CD4-positive, alpha-beta T cell treated with Interleukin-2 at 100 ng/mL for 4 hours (primary cell): ENCODE data around the gene PIK3C2B.

Source experiments
- DNase-seq: peaks from one replicate; pipeline ENCODE4 v3.0.0-alpha.2; 2020; ENCODE audit warnings: low spot score

Gene PIK3C2B

DNA sequence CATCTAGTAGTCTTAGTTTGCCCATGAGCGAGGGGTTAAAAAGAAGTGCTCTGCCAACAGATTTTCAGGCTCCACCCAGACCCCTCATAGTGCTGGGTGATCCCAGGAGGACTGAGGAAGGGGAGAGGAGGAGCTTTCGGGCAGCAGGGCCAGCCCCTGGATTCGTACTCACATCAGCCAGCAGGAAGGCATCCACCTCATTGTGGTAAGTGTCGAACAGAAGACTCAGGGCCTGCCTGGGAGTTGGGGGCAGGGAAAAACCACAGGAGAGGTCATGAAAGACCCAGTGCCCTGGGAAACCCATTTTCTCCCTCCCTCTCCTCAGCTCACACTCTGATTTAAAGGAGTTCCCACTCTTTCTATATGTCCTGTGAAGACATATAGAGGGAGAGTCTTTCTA, 34.9 kb downstream of the PIK3C2B start:
- DNase-seq: no peak

DNA sequence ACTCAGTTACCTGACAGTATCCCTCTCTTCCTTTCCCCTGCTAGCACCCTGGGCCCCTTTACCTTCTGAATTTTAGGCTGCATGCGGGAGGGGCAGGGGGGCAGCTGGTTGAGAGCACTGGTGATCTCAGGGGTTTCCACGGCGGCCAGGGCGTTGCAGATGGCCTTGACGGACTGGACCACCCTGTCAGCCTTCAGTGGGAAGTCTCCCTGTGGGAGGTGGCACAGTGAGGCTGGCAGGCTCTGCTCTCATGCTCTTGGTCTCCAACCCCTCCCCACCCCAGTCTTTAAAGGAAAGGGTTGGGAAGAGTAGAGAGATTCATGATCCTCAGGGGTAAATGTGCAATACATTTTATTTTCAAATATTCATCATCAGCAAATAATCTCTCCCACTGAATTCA, 36.9 kb downstream of the PIK3C2B start:
- DNase-seq: no peak

DNA sequence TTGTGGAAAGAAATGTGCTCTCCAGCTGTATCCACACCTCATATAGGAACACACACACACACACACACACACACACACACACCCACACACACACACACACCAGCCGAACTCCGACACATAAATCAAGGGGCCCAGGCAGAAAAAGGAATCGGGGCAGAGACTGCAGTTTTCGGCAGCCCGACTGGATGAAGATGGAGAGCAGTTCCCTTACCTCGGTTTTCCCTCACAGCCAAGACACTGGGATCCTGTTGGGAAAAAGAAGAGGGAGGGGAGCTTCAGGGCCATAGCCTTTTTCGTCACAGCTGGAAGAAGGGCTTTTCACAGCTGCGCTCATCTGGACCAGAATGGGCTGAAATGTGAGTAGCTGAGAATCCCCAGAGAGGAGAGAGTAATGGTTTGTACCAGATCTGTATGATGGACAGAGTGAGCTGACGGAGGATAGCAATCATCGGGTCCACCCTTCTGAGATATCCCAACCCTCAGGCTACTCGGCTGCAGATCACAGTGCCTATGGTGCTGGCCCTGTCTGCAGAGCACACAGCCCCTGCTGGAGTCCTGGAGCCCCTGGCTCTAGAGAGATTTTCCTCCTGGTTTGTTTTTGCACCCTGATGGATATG, 37.7 kb downstream of the PIK3C2B start:
- no peak for DNase-seq

DNA sequence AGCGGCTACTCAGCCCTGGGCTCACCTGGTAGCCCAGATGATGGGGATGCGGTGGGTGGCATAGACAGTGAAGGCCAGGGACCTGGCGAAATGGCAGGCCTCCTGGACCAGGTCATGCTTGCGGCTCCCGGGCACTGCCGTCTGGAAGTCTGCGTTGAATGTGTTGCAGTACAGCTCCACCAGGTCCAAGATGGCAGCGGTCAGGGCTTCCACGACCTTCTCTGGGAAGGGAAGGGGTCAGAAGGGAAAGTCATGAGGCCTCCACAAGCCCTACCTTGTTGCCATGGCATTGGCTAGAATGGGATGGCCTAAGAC, 38.8 kb downstream of the PIK3C2B start:
- no peak for DNase-seq

DNA sequence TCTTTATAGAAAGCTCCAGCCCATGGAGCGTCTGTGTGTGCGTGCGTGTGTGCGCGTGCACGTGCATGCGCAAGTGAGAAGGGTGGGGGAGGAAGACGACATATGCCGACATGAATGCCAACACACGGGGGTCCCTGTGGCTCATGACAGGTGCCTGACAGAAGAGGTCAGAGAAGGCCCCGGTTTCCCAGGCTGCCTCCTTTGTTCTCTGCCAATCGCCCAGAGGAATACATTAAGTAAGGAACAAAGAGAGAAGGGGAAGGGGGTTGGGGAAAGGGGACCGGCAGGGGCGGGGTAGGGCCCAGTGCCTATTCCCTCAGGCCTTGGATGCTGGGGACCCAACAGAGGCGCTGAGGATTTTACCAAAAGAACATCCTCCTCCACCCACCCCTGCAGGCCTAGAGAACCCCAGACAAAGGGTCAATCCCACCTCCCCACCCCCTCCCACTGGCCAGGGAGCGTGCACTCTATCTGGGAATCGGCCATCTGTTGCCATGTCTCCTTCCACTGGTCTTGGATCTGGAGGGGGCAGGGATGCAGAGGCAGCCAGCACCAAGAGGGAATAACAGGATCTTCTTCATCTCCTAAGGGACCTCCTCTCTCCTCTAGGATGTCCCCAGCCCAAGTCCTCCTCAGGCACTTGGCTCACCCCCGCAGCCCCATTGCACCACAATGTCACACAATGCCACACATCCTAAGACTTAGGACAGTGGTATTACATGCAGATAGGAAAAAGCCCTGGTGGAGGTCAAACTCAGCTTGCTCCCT, 39.4 kb downstream of the PIK3C2B start:
- DNase-seq: no peak

DNA sequence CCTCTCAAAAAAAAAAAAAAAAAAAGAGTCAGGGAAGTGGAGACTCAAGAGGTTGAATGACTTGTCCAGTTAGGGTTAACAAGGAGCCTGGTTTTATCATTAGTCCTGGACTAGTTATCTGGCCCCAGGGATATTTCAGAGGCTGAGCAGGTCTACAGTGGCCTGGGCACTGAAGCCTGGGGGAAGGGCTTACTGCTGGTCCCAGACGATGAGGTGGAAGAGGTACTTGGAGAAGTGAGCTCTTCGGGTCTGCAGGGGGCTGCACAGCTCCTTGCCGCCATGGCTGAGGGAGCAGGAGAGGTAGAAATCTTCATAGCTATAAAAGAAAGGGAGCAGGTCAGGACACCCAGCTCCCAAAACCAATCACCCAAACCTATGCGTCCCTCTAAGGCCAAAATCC, 40.1 kb downstream of the PIK3C2B start:
- DNase-seq: no peak

DNA sequence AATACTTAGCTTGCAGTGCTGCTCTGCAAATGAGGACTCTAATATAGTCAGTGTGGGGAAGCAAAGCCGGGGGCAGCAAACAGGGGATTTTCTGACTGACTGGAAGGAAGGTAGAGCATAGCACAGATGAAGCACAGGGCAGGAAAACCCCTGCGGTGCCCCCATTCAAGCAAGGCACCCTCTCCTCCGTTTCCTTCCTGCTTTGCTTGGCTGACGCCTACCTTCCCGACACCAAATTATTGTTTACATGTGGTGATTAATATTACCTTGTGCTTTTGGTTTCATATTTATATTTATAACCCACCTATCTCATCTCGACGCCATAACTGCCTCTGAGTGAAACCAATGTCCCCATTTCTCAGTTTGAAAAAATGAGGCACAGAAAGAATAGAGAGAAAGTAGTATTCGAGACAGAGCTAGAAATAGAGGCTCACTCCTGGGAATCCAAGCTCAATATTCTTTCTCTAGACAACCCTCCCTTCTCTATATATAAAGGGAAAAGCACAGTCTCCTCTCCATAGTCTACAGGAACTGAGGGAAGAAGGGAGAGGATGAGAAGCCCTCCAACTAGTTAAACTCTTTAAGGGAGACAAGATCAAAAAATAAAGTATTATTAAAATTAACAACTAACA, 41.3 kb downstream of the PIK3C2B start:
- DNase-seq: peak; percentile 89

DNA sequence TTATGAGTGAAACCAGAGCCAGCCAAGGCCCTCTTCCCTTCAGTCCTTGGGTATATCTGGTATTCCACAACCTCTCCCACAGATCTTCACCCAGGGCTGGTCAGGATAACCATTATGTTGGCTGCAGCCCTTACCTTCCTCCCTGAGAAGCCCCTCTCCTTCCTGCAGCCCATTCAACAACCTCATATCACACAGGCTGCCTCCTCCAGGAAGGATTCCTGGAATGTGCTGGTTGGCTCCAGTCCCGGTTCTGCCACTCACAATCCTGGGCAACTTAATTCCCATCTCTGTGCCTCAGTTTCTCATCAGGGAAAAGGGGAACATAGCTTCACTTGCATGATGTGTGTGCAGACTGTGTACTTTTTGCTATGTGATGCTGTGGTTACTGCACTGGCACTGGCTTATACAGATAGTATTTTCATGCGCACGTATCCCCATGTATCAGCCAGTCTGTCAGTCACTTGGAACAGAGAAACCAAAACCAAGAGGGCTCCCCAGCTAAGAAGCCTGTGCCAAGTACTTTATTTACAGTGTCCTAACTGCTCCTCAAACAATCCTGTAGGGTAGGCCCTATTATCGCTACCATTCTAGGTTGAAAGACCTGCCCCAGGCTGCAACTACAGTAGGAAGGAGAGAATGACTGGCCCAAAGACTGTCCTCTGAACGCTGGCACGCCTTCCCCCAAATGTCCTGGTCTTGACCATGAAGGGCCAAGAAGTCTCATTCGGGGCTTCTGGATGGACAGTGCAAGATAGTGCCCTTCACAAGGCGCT, 43.1 kb downstream of the PIK3C2B start:
- no peak for DNase-seq

DNA sequence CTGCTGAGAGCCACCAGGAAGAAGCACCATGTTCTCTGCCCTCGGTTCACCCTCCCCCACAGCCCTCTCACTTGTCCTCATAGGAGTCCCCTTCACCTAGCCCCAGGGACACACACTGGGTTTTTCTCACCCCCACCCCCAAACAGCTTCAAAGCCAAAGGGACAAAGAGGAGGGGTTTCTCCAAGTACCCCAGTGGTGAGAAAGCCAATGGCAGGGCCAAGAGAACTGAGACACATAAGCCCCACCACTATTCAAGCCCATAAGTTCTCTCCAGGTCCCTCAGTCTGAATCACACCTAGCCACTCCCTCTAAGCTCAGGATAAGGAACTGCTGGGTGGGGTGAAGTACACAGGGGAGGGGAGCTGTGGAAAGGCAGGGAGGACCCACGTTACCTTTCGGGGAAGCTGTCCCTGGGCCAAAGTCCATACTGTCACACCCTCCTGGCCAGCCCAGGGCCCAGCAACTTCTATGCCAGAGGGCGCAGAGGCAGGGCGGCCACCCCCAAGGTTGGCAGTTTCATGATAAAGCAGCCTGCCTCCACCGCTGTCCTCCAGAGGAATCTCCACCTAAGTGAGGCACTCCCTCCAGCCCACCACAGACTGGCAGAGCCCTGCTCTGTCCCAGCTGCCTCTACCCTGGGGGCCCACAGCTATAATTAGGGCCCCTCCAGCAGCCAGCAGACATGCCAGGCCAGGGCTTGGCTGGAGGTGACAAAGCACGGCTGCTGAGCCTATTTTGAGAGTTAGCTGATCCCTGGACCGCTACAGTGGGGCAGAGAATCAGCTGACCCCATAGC, 43.9 kb downstream of the PIK3C2B start:
- no peak for DNase-seq

DNA sequence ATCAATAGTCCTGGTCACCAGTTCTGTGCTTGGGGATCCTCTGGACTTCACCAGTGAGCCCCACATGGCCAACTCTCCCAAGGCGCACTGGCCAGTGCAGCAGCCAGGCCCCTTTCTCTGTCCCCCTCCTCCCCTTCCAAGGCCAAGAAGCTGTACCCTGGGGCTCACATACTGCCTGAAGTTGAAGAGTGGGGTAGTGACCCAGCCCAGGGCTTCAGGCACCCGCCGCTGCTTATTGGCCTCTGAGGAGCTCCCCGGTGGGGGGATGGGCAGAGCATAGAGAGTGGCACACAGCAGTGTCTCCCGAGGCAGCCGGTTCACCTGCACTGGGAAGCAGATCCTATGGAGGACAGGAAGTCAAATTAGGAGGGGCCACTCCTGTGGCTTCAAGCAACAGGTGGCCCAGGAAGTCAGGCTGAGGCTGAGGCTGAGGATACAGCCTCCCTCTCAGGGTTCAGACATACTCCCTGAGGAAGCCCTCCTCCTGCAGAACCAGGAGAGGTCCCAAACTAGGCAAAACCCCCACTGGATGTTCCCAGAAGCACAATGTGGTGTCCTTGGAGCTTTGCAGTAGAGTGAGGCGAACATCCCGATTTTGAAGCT, 44.8 kb downstream of the PIK3C2B start:
- DNase-seq: no peak

DNA sequence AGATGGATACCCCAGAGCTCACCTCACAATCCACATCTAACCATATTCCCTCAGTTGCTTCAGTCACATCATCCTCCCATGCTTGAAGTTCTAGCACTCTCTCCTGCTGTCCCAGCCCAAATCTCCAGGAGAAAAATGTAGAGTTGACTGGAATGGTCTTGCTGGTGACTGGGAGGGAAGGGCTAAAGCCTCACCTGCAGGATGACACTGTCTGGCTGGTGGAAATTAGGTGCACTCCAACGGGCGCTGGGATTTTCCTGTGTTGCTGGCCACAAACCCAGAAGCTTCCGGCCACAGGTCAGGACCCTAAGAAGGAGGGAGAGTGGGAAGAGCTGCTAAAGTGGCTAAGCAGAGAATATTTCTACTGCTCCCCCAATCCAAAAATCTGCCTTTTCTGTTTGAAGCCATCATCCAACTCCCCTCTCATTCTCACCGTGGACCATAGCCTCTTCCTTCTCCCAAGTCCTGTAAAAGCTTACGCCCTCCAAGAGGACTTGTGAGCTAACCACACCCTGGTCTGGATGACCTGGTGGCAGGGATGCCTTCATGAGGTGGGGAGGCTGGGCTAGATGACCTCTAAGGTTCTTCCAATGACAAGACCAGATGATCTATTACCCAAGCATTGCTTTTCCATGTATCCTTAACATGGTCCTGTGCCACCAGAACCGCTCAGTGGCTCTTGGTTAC, 45.5 kb downstream of the PIK3C2B start:
- DNase-seq: no peak

DNA sequence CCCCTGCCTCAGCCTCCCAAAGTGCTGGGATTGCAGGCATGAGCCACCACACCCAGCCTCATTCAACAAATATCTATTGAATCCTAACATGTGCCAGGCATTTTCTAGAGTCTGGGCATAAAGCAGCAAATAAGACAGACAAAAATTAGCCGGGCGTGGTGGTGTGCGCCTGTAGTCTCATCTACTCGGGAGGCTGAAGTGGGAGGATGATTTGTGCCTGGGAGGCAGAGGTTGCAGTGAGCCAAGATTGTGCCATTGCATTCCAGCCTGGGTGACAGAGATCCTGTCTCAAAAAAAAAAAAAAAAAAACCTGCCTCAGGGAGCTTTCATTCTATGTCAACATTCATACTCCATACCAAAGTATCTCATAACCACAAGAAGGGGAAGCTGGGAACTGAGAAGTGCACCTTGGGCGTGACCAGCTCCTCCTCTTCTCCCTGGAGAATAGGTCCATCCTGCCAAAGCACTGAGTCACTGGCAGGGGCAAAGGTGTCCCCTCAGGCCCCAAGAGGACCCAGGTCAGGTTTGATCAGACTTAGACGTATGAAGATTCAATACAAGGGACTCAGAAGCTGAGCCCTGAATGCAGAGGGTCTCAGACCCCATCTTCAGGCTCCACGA, 46.2 kb downstream of the PIK3C2B start:
- DNase-seq: no peak

DNA sequence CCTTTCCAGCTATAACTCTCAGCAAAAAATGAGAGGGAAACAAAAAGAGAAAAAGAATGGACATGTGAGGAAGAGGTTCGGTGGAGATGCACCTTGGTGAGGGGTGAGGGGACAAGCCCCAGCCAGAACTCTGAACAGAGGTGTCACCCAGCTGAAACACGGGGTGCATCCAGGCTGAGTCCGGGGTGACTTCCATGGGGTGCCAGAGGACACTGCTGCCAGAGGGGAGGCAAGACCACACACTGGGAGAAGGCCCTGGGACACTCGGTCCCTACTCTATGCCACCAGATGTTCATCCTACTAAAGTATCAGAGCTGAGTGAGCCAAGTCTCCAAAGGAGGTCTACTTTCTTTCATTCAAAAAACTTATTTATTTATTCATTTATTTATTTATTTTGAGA, 46.9 kb downstream of the PIK3C2B start:
- DNase-seq: no peak

DNA sequence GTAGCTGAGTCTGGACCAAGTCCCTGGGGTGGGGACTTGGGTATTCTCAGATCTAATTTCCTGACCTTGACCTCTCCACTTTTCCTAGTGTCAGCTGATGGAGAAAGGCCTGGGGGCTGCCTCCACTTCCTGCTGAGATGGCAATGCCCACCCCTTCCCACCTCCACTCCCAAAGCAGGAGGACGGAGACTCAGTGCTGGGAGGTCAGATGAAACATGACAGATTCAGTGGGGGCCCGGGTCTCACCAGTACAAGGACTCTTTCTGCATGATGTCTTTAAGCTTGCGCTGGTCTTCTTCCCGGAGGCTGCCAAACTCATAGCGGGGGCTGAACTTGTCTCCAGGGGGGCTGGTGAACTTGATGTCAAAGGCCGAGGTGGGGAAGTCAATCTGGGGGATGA, 47.4 kb downstream of the PIK3C2B start:
- no peak for DNase-seq

DNA sequence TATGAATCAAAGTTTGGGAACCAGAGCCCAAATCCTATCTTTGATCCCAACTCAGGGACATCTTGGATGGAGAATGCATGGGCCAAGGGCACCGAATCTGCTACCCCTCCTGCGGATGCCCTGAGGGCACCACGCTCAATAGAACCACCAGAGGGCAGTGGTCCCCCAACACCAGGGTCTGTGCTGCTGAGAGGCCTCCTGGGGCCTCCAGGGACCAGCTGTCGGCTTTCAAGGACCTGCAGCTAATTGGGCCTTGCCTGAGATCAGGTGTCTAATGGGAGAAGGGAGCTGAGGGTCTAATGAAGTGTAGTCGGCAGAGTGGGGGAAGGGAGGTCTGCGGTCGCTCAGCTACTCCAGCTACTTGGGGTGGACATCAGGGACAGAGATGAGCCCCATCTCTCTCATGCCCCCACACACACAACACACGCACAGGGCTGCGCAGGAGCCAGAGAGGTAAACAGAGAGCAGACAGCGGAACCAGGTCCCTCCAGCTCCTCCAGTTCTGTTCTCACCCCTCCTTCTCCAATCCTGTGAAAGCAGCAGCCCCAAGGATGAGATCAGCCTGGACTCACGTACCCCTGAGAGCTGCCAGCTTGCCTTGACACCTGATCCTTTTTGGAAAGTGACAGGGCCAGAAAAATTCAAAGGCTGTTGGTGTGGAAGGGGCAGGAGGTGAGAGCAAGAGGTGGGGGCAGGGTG, 48.0 kb downstream of the PIK3C2B start:
- DNase-seq: peak; percentile 85

DNA sequence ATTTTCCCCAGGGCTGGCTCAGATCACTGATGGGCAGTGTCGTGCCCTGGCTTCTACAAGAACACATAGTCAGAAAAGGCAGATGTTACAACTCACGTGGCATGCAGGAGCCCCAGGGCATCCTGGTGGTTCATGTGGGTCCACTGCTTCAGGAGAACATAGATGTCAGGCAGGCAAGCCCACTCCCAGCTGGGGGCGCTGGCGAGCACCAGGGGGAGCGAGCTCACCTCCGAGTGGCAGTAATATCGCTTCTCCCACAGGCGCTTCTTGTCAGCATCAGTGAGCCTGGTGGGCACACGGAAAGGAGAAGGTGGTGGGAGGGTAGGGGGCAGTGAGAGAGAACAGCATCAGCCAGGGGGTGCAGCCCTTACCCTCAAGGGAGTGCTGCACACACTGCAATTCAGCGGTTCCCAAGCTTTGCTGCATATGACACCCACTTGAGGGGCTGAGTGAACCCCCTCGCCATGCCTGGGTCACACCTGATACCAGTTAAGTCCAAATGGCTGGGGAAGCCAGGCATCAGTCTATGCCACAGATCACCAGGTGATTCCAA, 48.7 kb downstream of the PIK3C2B start:
- peak; percentile 40 for DNase-seq
